Gastroesophageal sphincter (tissue), 3 donors: ENCODE measurements around the gene ERBB4.

Source experiments
- EP300 ChIP-seq: sonication (generic); formaldehyde crosslinking; IDR thresholded peaks from one replicate; pipeline ENCODE4 v1.6.1; 2017; ENCODE audit warnings: antibody characterized with exemption, mild to moderate bottlenecking
- TF ChIP-seq, protein P1 (sequence below), 4 experiments: fragments of 200-600 bp in 2 of 4; fragments of 450-650 bp in 2 of 4; sonication (generic) in 1 of 4; IDR thresholded peaks; one replicate each; pipeline ENCODE4 v1.5.1; 2017 to 2019; ENCODE audit warnings: antibody characterized with exemption in 4 of 4, mild to moderate bottlenecking in 2 of 4, moderate library complexity in 2 of 4

DNA sequence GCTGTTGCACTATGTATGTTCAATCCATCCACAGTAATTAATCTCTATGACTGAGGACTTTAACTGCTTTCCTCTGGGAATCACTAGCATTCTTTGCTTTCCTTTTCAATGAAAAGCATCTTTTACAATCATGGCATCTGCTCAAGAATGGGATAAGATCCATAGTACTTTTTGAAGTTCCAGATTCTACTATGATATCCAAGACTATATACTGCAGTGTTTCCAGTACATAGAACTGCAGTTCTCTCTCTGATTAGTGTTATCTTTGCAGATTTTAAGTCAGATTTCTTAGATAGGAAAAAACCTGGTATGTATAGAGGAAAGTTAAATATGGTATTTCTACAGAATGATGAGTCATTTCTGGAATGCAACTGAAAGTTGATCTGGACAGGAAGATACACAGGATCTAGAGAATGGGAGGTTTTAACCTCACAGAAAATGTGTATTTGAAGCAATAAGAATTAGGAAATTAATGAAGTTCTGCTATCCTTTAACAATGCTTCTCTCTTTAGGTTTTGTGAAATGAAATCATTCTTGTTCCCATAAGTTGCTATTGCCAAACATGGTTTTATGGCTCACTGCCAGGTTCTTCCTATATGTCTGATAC lies 670.7 kb downstream of the ERBB4 start:
- no peak for TF ChIP-seq EP300
- TF ChIP-seq, protein P1, sequence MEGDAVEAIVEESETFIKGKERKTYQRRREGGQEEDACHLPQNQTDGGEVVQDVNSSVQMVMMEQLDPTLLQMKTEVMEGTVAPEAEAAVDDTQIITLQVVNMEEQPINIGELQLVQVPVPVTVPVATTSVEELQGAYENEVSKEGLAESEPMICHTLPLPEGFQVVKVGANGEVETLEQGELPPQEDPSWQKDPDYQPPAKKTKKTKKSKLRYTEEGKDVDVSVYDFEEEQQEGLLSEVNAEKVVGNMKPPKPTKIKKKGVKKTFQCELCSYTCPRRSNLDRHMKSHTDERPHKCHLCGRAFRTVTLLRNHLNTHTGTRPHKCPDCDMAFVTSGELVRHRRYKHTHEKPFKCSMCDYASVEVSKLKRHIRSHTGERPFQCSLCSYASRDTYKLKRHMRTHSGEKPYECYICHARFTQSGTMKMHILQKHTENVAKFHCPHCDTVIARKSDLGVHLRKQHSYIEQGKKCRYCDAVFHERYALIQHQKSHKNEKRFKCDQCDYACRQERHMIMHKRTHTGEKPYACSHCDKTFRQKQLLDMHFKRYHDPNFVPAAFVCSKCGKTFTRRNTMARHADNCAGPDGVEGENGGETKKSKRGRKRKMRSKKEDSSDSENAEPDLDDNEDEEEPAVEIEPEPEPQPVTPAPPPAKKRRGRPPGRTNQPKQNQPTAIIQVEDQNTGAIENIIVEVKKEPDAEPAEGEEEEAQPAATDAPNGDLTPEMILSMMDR (IDR thresholded peaks at IDR 0.05): no peak
